ENCODE data around the gene CHN1. TPM values are rescaled to one million over a fixed set of nuclear protein-coding genes. Genes with fewer than 3 reads are reported as not detected.

CHN1 gene
- total RNA-seq, 1 donor from 2014 or later = 7.0 TPM

GRCh38 chr2:174788291-174788929, 216.8 kb downstream of the CHN1 start:
- DNase-seq (ENCODE audit: low spot score) = no peak

DNA sequence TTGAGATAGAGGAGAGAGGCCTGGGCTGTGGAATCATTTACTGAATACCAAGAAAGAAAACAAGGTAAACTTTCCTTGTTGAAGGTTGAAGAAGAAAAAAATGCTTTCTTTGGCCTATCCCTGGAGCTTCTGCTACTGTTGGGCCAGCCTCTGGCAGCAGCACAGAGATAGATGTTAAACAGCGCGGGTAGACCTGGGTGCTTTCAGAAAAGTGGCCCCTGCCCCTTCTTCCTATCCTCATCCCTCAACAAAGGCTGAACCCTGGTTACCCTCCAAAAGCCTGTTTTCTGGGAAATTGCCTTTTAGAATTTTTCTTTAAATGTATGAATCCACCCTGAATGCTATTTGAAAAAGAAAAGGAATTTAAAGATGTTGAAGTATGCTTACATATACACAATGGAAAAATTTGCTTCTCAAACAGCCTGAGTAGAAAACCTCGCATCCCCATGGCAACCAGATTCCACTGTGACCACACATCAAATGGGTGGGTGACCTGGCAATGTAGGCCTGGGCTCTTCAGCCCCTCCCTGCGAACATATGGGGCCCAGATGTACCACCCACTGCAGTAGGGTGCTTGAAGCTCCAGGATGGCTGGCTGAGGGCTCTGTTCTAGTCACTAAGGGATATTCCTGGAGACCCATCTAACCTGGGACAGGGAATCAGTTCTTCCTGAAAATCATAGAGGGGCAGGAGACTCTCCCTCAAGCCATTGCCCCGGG, 217.5 kb downstream of the CHN1 start:
- no peak for DNase-seq (ENCODE audit: low spot score)

- no peak for DNase-seq (ENCODE audit: low spot score)
These were observed 219.0 kb downstream of the CHN1 start for GRCh38 chr2:174786066-174786725.

DNA sequence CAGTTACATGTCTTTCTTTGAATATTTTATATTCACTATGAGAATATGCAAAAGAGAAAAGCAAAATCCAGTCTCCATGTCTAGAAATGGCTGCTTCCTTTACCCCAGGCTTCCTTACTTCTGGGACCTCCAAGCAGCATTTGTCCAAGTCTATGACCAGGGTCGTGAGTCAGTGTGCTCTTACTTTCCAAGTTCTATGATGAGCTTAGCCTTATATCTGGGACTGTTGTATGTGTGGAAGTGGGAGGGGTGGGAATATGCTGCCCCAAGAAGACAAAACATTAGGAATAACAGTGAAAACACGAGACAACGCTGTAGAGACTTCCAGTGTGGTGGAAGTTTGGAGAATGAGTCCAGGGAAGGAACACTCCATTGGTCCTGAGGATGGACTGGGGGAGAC, 219.7 kb downstream of the CHN1 start:
- DNase-seq (ENCODE audit: low spot score) = no peak

DNA sequence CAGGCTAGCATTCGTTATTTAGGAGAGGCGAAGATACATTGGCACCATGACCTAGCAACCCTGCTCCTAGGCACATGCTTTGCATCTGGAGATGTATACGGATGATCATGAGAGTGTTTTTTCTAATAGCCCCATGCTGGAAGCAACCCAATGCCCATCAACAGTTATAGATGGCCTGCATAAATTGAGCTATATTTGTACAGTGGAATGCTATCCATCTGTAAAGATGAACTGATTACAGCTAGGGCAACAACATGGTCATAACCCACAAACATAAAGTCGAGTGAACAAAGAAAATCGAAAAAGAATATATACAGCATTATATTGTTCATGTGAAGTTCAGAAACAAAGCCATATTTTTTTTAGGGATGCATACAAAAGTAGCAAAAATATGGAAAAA, 220.3 kb downstream of the CHN1 start:
- no peak for DNase-seq (ENCODE audit: low spot score)

DNA sequence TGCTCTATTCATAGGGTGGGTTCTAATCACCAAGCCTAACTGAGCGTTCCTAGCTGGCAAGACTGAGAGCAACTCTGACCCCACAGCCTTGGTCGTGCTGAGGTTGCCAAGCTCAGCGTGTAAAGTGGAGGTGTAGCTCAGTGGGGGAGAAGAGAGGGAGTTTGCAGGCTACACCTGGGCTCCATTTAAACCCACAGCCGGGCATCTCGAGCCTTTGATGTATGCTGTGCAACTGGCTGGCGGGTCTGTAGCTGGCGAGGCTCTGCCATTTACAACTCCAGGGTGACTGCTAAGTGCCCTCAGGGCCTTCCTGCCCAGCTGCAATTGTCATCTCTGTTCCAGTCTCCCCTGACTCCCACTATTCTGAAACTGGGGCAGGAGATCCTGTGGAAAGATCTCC, 220.9 kb downstream of the CHN1 start:
- DNase-seq (ENCODE audit: low spot score) = no peak

DNA sequence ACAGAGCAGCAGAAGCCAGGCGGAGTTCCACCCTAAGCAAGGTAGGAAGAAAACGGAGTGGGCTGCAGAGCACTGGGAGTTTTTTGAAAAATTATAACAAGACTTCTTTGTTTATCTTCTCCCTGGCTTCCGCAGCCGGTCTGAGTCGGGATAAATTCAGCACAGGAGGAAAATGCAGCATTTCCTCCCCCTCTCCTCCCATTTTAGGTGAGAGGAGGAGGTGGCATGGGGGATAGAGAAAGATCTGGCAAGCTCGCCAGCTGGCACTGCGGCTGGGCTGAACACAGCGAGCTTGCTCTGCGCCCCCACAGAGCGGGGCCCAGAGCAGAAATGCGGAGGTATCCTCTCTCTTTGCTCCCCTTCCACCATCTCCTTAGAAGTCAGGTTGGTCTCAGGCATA, 223.2 kb downstream of the CHN1 start:
- no peak for DNase-seq (ENCODE audit: low spot score)

- no peak for DNase-seq (ENCODE audit: low spot score)
These were observed 223.9 kb downstream of the CHN1 start for GRCh38 chr2:174781298-174781697.

- no peak for DNase-seq (ENCODE audit: low spot score)
These were observed 224.3 kb downstream of the CHN1 start for GRCh38 chr2:174780856-174781255.

DNA sequence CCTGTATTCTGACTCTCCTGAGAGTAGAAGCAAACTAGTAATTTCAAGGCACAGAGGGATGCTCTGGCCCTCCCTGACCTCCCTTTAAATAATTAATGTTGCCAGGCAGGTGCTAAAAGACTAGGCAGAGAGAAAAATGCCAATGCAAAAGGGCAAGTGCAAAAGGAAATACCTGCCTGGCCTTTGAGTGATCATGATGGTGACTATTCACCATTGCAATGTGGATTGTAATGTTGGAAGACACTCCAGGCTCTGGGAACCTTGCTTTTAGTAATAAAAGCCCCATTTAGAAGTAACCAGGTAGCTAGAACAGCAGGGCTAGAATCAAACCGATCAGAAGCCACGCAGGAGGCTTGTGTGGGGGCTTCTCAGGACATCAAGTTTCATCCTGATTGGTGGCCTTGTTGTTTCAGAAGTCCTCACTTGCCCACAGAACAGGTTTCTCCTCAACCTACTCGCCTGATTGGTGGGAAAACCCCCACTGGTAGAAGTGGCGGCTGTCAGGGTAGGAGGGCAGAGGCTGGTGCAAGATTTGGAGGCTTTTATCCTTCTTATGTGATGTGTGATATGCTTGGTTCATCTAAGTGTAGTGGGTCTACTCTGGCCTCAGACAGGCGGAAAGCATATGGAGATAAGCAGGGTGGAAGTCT, 224.9 kb downstream of the CHN1 start:
- no peak for DNase-seq (ENCODE audit: low spot score)

DNA sequence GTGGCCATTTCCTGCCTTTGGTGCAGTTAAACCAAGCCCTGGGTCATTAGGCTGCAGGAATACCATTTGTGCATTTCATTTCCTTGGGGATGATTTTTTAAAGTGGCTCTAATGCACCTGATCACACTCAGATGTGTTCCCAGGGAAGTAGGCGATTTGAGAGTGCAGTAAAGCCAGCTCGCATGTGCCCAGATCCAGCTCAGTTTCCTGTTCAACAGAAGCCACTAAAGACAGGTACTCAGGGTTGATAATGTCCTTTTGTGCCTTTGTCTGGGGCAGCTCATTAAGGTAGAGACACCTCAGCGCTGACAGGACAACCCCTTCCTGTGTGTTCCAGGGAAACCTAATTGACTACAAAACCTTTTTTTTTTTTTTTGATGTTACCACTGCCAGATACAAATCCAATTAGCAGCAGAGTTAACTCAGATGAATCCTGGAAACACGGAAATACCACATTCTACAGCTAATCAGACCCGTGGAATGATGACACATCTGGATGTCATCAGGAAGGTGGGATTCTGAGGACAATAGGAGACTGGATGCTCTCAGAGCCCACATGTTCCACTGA, 225.7 kb downstream of the CHN1 start:
- no peak for DNase-seq (ENCODE audit: low spot score)

DNA sequence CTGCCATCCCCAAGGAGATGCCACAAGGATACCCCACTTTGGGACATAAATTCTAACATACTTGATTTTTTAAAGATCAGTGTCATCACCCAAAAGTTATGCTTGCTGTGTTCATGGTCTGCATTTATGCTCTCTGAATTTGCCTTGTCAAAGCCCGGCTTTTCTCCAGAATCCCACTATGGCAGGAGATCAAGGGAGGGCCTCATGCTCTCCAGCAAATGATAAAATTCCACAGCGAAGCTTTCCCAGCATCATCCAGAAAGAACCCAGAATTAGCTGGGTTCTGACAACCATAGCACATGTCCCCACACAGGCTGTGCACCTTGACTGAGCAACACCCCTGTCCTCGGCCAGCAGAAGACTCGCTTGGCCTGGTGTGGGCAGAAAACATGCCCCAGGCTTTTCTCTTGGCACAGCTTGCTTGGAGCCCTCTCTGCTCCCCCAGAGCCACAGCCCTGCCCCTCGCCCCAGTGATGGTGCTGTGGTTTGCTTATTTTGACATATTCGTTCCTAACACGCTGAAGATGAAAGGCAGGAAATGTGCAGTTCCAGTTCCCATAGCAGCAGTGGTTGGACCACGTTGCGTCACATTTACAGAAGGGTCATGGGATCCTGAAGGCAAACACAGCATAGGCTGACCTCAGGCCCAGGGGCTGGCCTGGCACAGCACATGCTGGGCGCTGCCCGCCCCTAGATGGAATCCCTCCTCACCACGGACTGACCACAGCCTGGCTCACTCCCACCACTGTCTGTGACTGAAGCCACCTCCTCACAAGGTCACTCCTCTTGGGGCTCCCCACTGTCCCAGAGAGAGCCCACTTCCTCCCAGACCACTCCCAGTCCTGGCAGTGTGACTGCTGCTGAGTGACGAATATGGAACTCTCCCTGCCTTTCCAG, 226.8 kb downstream of the CHN1 start:
- DNase-seq (ENCODE audit: low spot score) = no peak

- DNase-seq (ENCODE audit: low spot score) = no peak
These were observed 227.7 kb downstream of the CHN1 start for GRCh38 chr2:174777347-174778084.

- DNase-seq (ENCODE audit: low spot score) = no peak
These were observed 228.5 kb downstream of the CHN1 start for GRCh38 chr2:174776675-174777074.

- no peak for DNase-seq (ENCODE audit: low spot score)
These were observed 229.0 kb downstream of the CHN1 start for GRCh38 chr2:174776223-174776622.

GRCh38 chr2:174775571-174775980, 229.6 kb downstream of the CHN1 start:
- no peak for DNase-seq (ENCODE audit: low spot score)

- no peak for DNase-seq (ENCODE audit: low spot score)
These were observed 230.3 kb downstream of the CHN1 start for GRCh38 chr2:174774886-174775285.

DNA sequence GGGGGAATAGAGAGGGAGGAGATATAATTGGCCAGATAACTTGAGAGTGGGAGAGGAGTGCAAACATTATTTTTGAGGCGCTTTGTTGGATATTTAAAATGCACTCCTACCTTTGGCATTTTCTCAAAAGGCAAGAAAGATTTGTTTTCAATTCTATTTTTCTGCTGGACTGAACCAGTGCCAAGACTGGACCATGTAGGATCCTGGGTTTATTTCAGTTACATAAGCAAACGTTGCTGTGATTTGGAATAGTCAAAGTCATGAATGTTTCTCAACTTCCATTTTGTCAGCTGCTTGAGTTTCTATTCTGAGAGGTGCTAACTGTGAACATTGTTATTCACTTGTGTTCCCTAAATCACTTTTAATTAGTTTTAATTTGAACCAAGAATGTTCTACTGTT, 232.0 kb downstream of the CHN1 start:
- DNase-seq (ENCODE audit: low spot score) = no peak

GRCh38 chr2:174772472-174772801, 232.7 kb downstream of the CHN1 start:
- no peak for DNase-seq (ENCODE audit: low spot score)
